Neural cell (in vitro differentiated cells): Measurements from ENCODE around the gene MAGI1. TPM values are rescaled to one million over a fixed set of nuclear protein-coding genes. Genes with fewer than 3 reads are reported as not detected.

ENCODE experiments used
- H2AFZ ChIP-seq: fragments of 200-600, 300-800 bp; sonication (generic), shearing (Covaris generic); 2 replicates; pipeline ENCODE4 v1.6.0; 2014; ENCODE audit warnings: low read depth, mild to moderate bottlenecking, antibody characterized with exemption, low read length, moderate library complexity
- H3F3A ChIP-seq: fragments of 200-600 bp; shearing (Covaris generic); 2 replicates; pipeline ENCODE4 v1.6.1; 2016; ENCODE audit warnings: mild to moderate bottlenecking, moderate library complexity, mixed read lengths, antibody characterized with exemption, low read length; ENCODE audit not compliant: insufficient read depth, poor library complexity, severe bottlenecking
- H3K27ac ChIP-seq: fragments of 200-600, 300-800 bp; sonication (generic), shearing (Covaris generic); 2 replicates; pipeline ENCODE4 v1.5.1; 2014; ENCODE audit warnings: mild to moderate bottlenecking, low read length, moderate library complexity
- H3K27me3 ChIP-seq: fragments of 300-800, 200-600 bp; sonication (generic), shearing (Covaris generic); 2 replicates; pipeline ENCODE4 v1.6.0; 2014; ENCODE audit warnings: mild to moderate bottlenecking, low read depth, low read length, moderate library complexity; ENCODE audit not compliant: insufficient read depth
- H3K36me3 ChIP-seq: fragments of 300-800, 200-600 bp; sonication (generic), shearing (Covaris generic); 2 replicates; pipeline ENCODE4 v1.5.1; 2014; ENCODE audit warnings: mild to moderate bottlenecking, antibody characterized with exemption, low read length, moderate library complexity; ENCODE audit not compliant: insufficient read depth
- H3K4me2 ChIP-seq: fragments of 300-800, 200-600 bp; sonication (generic), shearing (Covaris generic); 2 replicates; pipeline ENCODE4 v1.6.0; 2014; ENCODE audit warnings: mild to moderate bottlenecking, low read length
- H3K4me3 ChIP-seq: fragments of 300-800, 200-600 bp; sonication (generic), shearing (Covaris generic); 2 replicates; pipeline ENCODE4 v1.5.1; 2014; ENCODE audit warnings: mild to moderate bottlenecking, low read length, moderate library complexity
- H3K79me2 ChIP-seq: fragments of 200-600 bp; shearing (Covaris generic); replicated peaks from 2 replicates; pipeline ENCODE4 v1.6.0; 2014; ENCODE audit warnings: mild to moderate bottlenecking, low read length, moderate library complexity; ENCODE audit not compliant: insufficient read depth
- H3K9ac ChIP-seq: fragments of 300-800, 200-600 bp; sonication (generic), shearing (Covaris generic); 2 replicates; pipeline ENCODE4 v1.6.1; 2016; ENCODE audit warnings: mild to moderate bottlenecking, low read length, mixed read lengths
- H3K9me2 ChIP-seq: fragments of 200-600 bp; shearing (Covaris generic); 2 replicates; pipeline ENCODE4 v1.6.1; 2016; ENCODE audit warnings: mild to moderate bottlenecking, low read length, mixed read lengths; ENCODE audit not compliant: insufficient read depth
- H3K9me3 ChIP-seq: fragments of 200-600, 300-800 bp; sonication (generic), shearing (Covaris generic); 2 replicates; pipeline ENCODE4 v1.6.1; 2016; ENCODE audit warnings: mild to moderate bottlenecking, mixed run types, low read length, moderate library complexity, mixed read lengths
- H4K20me1 ChIP-seq: fragments of 200-600 bp; shearing (Covaris generic); 2 replicates; pipeline ENCODE4 v1.6.1; 2016; ENCODE audit warnings: mild to moderate bottlenecking, mixed run types; ENCODE audit not compliant: insufficient read depth
- CTCF ChIP-seq: fragments of 450-650 bp; IDR thresholded peaks from 2 replicates; pipeline ENCODE4 v1.5.1; 2014; ENCODE audit warnings: antibody characterized with exemption, mild to moderate bottlenecking, moderate library complexity; ENCODE audit not compliant: poor library complexity, severe bottlenecking
- EP300 ChIP-seq: fragments of 450-650 bp; conservative IDR thresholded peaks from 2 replicates; pipeline ENCODE4 v1.6.1; 2014; ENCODE audit warnings: antibody characterized with exemption, mild to moderate bottlenecking, moderate library complexity; ENCODE audit not compliant: poor library complexity, severe bottlenecking
- EZH2 ChIP-seq: fragments of 200-600, 300-800 bp; shearing (Covaris generic), sonication (generic); IDR thresholded peaks from 2 replicates; pipeline ENCODE4 v1.6.1; 2014; ENCODE audit warnings: antibody characterized with exemption, low read length, borderline replicate concordance, mild to moderate bottlenecking; ENCODE audit not compliant: insufficient read depth, poor library complexity, severe bottlenecking
- MXI1 ChIP-seq: fragments of 450-650 bp; conservative IDR thresholded peaks from 2 replicates; pipeline ENCODE4 v1.6.1; 2014; ENCODE audit warnings: antibody characterized with exemption, mild to moderate bottlenecking; ENCODE audit not compliant: poor library complexity, severe bottlenecking
- POLR2AphosphoS5 ChIP-seq: IDR thresholded peaks from 2 replicates; pipeline ENCODE4 v1.6.1; 2012
- RAD21 ChIP-seq: fragments of 450-650 bp; conservative IDR thresholded peaks from 2 replicates; pipeline ENCODE4 v1.6.1; 2014; ENCODE audit warnings: antibody characterized with exemption, mild to moderate bottlenecking, moderate library complexity
- REST ChIP-seq: IDR thresholded peaks from 2 replicates; pipeline ENCODE4 v1.6.1; 2012; ENCODE audit warnings: borderline replicate concordance
- SMC3 ChIP-seq: fragments of 450-650 bp; conservative IDR thresholded peaks from 2 replicates; pipeline ENCODE4 v1.6.1; 2014; ENCODE audit warnings: antibody characterized with exemption, mild to moderate bottlenecking, moderate library complexity; ENCODE audit not compliant: poor library complexity
- TAF1 ChIP-seq: IDR thresholded peaks from 2 replicates; pipeline ENCODE4 v1.6.1; 2012; ENCODE audit warnings: low read depth
- polyA plus RNA-seq: library from polyadenylated mRNA; depleted of rRNA; stranded (reverse); fragments of >200 nt; gene quantifications from 2 replicates; pipeline ENCODE4 v1.2.3, GENCODE V29; 2014

MAGI1 gene
- polyA plus RNA-seq, 1 donor from 2014 or later, result 44.7 TPM

GRCh38 chr3:65955792-65956477 lies 82.8 kb downstream of the MAGI1 start:
- TF ChIP-seq REST, result no peak
- TF ChIP-seq EZH2, result no peak
- TF ChIP-seq MXI1, result no peak
- no peak for TF ChIP-seq CTCF
- no peak for TF ChIP-seq SMC3
- TF ChIP-seq EP300, result no peak
- TF ChIP-seq POLR2AphosphoS5, result no peak
- no peak for TF ChIP-seq RAD21
- TF ChIP-seq TAF1, result no peak
- Histone ChIP-seq H3K27ac (no peak overlapping the region), H4K20me1 (no peaks in the 10 kb centered on the region), H2AFZ (no peak overlapping the region), H3K9me2 (no peaks in the 10 kb centered on the region), H3K4me2 (no peak overlapping the region), H3K79me2 (no peaks in the 10 kb centered on the region), H3F3A (no peaks in the 10 kb centered on the region), H3K4me3 (no peak overlapping the region), H3K9me3 (no peaks in the 10 kb centered on the region), H3K9ac (no peak overlapping the region), H3K36me3 (no peaks in the 10 kb centered on the region), H3K27me3 (no peaks in the 10 kb centered on the region)

GRCh38 chr3:65953881-65954733 lies 84.6 kb downstream of the MAGI1 start:
- H3K36me3 ChIP-seq, result no peaks in the 10 kb centered on the region
- H3K79me2 ChIP-seq, result no peaks in the 10 kb centered on the region
- no peak overlapping the region for H2AFZ ChIP-seq
- no peaks in the 10 kb centered on the region for H3F3A ChIP-seq
- H3K4me2 ChIP-seq, result no peak overlapping the region
- no peak overlapping the region for H3K27ac ChIP-seq
- H4K20me1 ChIP-seq, result no peaks in the 10 kb centered on the region
- H3K9me2 ChIP-seq, result no peaks in the 10 kb centered on the region
- H3K4me3 ChIP-seq, result no peak overlapping the region
- TF ChIP-seq REST (no peak), CTCF (no peak), RAD21 (no peak), EZH2 (no peak)
- H3K9ac ChIP-seq, result no peak overlapping the region
- no peaks in the 10 kb centered on the region for H3K27me3 ChIP-seq
- H3K9me3 ChIP-seq, result no peaks in the 10 kb centered on the region
